Parathyroid adenoma (tissue), 2 donors: ENCODE data around the gene B3GNT9.

ENCODE experiments used
- H2AFZ ChIP-seq: fragments of 300-600 bp; sonication (generic); one replicate; pipeline ENCODE4 v1.7.0; 2017; ENCODE audit warnings: antibody characterized with exemption, mild to moderate bottlenecking
- H3K27ac ChIP-seq: fragments of 300-600 bp; sonication (generic); one replicate; pipeline ENCODE4 v1.7.0; 2017
- H3K27me3 ChIP-seq: fragments of 300-600 bp; sonication (generic); one replicate; pipeline ENCODE4 v1.7.0; 2017; ENCODE audit warnings: low read length; ENCODE audit not compliant: control insufficient read depth, insufficient read depth
- H3K36me3 ChIP-seq: fragments of 300-600 bp; sonication (generic); one replicate; pipeline ENCODE4 v1.7.0; 2017; ENCODE audit warnings: low read length; ENCODE audit not compliant: control insufficient read depth, insufficient read depth
- H3K4me1 ChIP-seq: fragments of 300-600 bp; sonication (generic); one replicate; pipeline ENCODE4 v1.7.0; 2017; ENCODE audit warnings: control low read depth
- H3K4me2 ChIP-seq: fragments of 300-600 bp; sonication (generic); one replicate; pipeline ENCODE4 v1.7.0; 2017; ENCODE audit warnings: low read length
- H3K4me3 ChIP-seq: fragments of 300-600 bp; sonication (generic); one replicate; pipeline ENCODE4 v1.7.0; 2017; ENCODE audit warnings: low read depth, low read length
- H3K79me2 ChIP-seq: fragments of 300-600 bp; sonication (generic); one replicate; pipeline ENCODE4 v1.7.0; 2017; ENCODE audit warnings: control low read depth
- H3K9ac ChIP-seq: fragments of 300-600 bp; sonication (generic); one replicate; pipeline ENCODE4 v1.7.0; 2017; ENCODE audit warnings: mild to moderate bottlenecking
- H3K9me3 ChIP-seq: fragments of 300-600 bp; sonication (generic); one replicate; pipeline ENCODE4 v1.7.0; 2017; ENCODE audit warnings: low read length; ENCODE audit not compliant: control insufficient read depth
- CTCF ChIP-seq: fragments of 300-600 bp; sonication (generic); IDR thresholded peaks from one replicate; pipeline ENCODE4 v1.7.0; 2017; ENCODE audit warnings: antibody characterized with exemption, mild to moderate bottlenecking
- donor health status: primary hyperparathyroidism.

The B3GNT9 gene

GRCh38 chr16:67161595-67162058 is 10.8 kb upstream of the B3GNT9 start:
- Histone ChIP-seq H2AFZ (peak overlapping the region; percentile 82), H3K27ac (no peak overlapping the region), H3K9ac (no peak overlapping the region), H3K36me3 (no peaks in the 10 kb centered on the region), H3K4me3 (peak overlapping the region; percentile 95), H3K4me1 (peaks cover 11% of the 10 kb centered on the region), H3K27me3 (no peaks in the 10 kb centered on the region), H3K4me2 (peak overlapping the region; percentile 95), H3K9me3 (no peaks in the 10 kb centered on the region), H3K79me2 (no peaks in the 10 kb centered on the region)
- TF ChIP-seq CTCF, result no peak

- H3K9me3 ChIP-seq, result no peaks in the 10 kb centered on the region
- peak overlapping the region; percentile 3 for H3K9ac ChIP-seq
- no peaks in the 10 kb centered on the region for H3K79me2 ChIP-seq
- no peaks in the 10 kb centered on the region for H3K27me3 ChIP-seq
- H3K4me1 ChIP-seq, result peaks cover 7% of the 10 kb centered on the region
- H3K27ac ChIP-seq, result peak overlapping the region; percentile 43
- no peaks in the 10 kb centered on the region for H3K36me3 ChIP-seq
- H3K4me3 ChIP-seq, result peak overlapping the region; percentile 95
- H3K4me2 ChIP-seq, result peak overlapping the region; percentile 95
- H2AFZ ChIP-seq, result peak overlapping the region; percentile 82
- TF ChIP-seq CTCF, result no peak
These were observed 8.1 kb upstream of the B3GNT9 start for GRCh38 chr16:67158637-67159600.

- no peak overlapping the region for H2AFZ ChIP-seq
- H3K4me2 ChIP-seq, result no peak overlapping the region
- no peaks in the 10 kb centered on the region for H3K79me2 ChIP-seq
- H3K36me3 ChIP-seq, result no peaks in the 10 kb centered on the region
- H3K27ac ChIP-seq, result no peak overlapping the region
- no peak overlapping the region for H3K9ac ChIP-seq
- H3K4me1 ChIP-seq, result peaks cover 5% of the 10 kb centered on the region
- TF ChIP-seq CTCF, result no peak
- no peak overlapping the region for H3K4me3 ChIP-seq
- no peaks in the 10 kb centered on the region for H3K9me3 ChIP-seq
- H3K27me3 ChIP-seq, result no peaks in the 10 kb centered on the region
These were observed 7.3 kb upstream of the B3GNT9 start for GRCh38 chr16:67157892-67158635.

- Histone ChIP-seq H3K27me3 (no peaks in the 10 kb centered on the region), H3K4me2 (no peak overlapping the region), H3K9me3 (no peaks in the 10 kb centered on the region), H3K4me1 (peaks cover 5% of the 10 kb centered on the region), H3K79me2 (no peaks in the 10 kb centered on the region), H3K9ac (no peak overlapping the region), H3K4me3 (no peak overlapping the region), H2AFZ (no peak overlapping the region), H3K27ac (no peak overlapping the region), H3K36me3 (no peaks in the 10 kb centered on the region)
- no peak for TF ChIP-seq CTCF
These were observed 6.4 kb upstream of the B3GNT9 start for GRCh38 chr16:67157106-67157748.
